Lung (tissue), 12 donors: ENCODE results near the gene ATXN1. TPM values are rescaled to one million over a fixed set of nuclear protein-coding genes. Genes with fewer than 3 reads are reported as not detected.

ENCODE experiments used
- ATAC-seq: fragments of 200-7000 bp; cut with Tn5 transposase; one replicate; pipeline ENCODE4 v1.9.1; 2020; ENCODE audit warnings: moderate number of reproducible peaks; ENCODE audit not compliant: insufficient read depth, low FRiP score
- DNase-seq, 3 donors: peaks; one replicate each; pipeline ENCODE4 v3.0.0-alpha.2; 2013 to 2017
- H3K27ac ChIP-seq, 2 donors: one replicate each; pipeline ENCODE4 v1.5.1; 2013; ENCODE audit warnings: mild to moderate bottlenecking in 2 of 2, moderate library complexity in 2 of 2, control low read depth in 1 of 2, inconsistent platforms in 1 of 2, low read depth in 1 of 2, low read length in 1 of 2
- H3K27me3 ChIP-seq, 3 donors: one replicate each; pipeline ENCODE4 v1.5.1; 2013; ENCODE audit warnings: low read length in 2 of 3; ENCODE audit not compliant: control insufficient read depth in 3 of 3, insufficient read depth in 3 of 3
- H3K36me3 ChIP-seq, 4 donors: one replicate each; pipeline ENCODE4 v1.5.1; 2013; ENCODE audit warnings: low read length in 4 of 4, mild to moderate bottlenecking in 1 of 4, moderate library complexity in 1 of 4; ENCODE audit not compliant: control insufficient read depth in 4 of 4, insufficient read depth in 4 of 4
- H3K4me1 ChIP-seq, 5 donors: one replicate each; pipeline ENCODE4 v1.5.1; 2013; ENCODE audit warnings: low read length in 5 of 5, mild to moderate bottlenecking in 2 of 5, moderate library complexity in 1 of 5; ENCODE audit not compliant: control insufficient read depth in 5 of 5, insufficient read depth in 5 of 5
- H3K4me3 ChIP-seq: one replicate; pipeline ENCODE4 v1.5.1; 2013; ENCODE audit warnings: mild to moderate bottlenecking, control low read depth, moderate library complexity
- H3K9ac ChIP-seq, 2 donors: one replicate each; pipeline ENCODE4 v1.5.1; 2013; ENCODE audit warnings: low read length in 2 of 2, control low read depth in 1 of 2; ENCODE audit not compliant: insufficient read depth in 1 of 2
- H3K9me3 ChIP-seq, 4 donors: one replicate each; pipeline ENCODE4 v1.5.1; 2013; ENCODE audit warnings: low read length in 3 of 4, mild to moderate bottlenecking in 1 of 4, moderate library complexity in 1 of 4; ENCODE audit not compliant: control insufficient read depth in 4 of 4, insufficient read depth in 3 of 4
- CTCF ChIP-seq: IDR thresholded peaks from 2 replicates; pipeline ENCODE4 v1.5.1; 2012; ENCODE audit warnings: mild to moderate bottlenecking; ENCODE audit errors: control extremely low read depth, extremely low read depth
- WGBS, 2 donors: extraction: QIAGEN DNeasy Blood & Tissue Kit; methylation state at CpG; one replicate each; pipeline ENCODE4 v1.1.7; 2013; 5-methylcytosine and 5-hydroxymethylcytosine counted together
- polyA plus RNA-seq, 2 donors: library from polyadenylated mRNA; stranded (reverse); fragments of 200-250 nt; gene quantifications; one replicate each; pipeline ENCODE4 v1.2.1, GENCODE V29; 2013
- total RNA-seq, 2 donors: library from RNA; depleted of rRNA in 1 of 2; stranded (reverse); fragments of >200 nt in 1 of 2; gene quantifications; one replicate each; pipeline ENCODE4 v1.2.1, GENCODE V29; 2014 to 2021
- donor health status: control.
- donor health status: control.
- donor health status: Bipolar disorder and iron deficiency.
- donor health status: healthy.
- donor health status: DM: yes; HTN: yes; CAD: no.

The ATXN1 gene
- total and polyA plus RNA-seq, 4 donors, result 9.7 to 108 (median 34.9) TPM

DNA sequence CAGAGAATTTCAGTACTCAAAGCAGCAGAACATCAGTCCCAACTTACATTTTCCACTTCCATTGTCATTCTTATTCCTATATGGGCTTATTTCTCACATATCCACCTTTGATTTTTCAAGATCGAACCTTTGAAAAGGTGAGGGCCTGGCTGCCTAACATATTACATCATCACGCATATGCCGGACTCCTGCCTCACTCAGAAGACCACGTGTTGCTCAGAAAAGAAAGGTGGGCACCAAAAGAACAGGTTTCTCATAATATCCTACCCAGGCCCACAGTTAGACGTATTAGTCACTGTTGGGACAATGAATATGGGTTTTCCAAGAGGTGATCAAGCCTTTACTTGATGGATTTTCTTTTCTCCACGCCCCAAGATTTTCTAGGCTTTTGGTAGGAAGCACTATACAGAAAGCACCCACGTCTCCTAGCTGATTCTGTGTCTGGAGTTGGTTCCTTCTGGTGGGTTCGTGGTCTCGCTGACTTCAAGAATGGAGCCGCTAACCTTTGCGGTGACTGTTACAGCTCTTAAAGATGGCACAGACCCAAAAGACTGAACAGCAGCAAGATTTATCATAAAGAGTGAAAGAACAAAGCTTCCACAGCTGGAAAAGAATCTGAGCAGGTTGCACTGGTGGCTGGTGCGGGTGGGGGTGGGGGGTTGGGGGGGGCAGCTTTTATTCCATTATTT, 168.9 kb downstream of the ATXN1 start:
- no peak overlapping the region for H3K27ac ChIP-seq
- 82 to 86% methylated on average over 12 of the region's 12 CpGs for WGBS, 2 donors
- peaks cover 0 to 1% (median 0%) of the 10 kb centered on the region in 4 donors for H3K36me3 ChIP-seq
- no peak overlapping the region for H3K4me3 ChIP-seq
- no peak for TF ChIP-seq CTCF
- H3K9me3 ChIP-seq, result no peaks in the 10 kb centered on the region
- H3K4me1 ChIP-seq, result peaks cover 0 to 6% (median 0%) of the 10 kb centered on the region in 5 donors
- no peak for DNase-seq
- no peak for ATAC-seq
- no peak overlapping the region for H3K9ac ChIP-seq
- H3K27me3 ChIP-seq, result no peaks in the 10 kb centered on the region

GRCh38 chr6:16591396-16592222, 169.7 kb downstream of the ATXN1 start:
- WGBS, 2 donors, result 71 to 79% methylated on average over 11 of the region's 11 CpGs
- H3K36me3 ChIP-seq, result peaks cover 0 to 1% (median 0%) of the 10 kb centered on the region in 4 donors
- TF ChIP-seq CTCF, result no peak
- no peaks in the 10 kb centered on the region for H3K27me3 ChIP-seq
- H3K27ac ChIP-seq, result no peak overlapping the region
- ATAC-seq (no peak), DNase-seq (no peak)
- no peaks in the 10 kb centered on the region for H3K9me3 ChIP-seq
- H3K4me1 ChIP-seq, result peaks cover 0 to 6% (median 0%) of the 10 kb centered on the region in 5 donors
- no peak overlapping the region for H3K9ac ChIP-seq
- H3K4me3 ChIP-seq, result no peak overlapping the region

DNA sequence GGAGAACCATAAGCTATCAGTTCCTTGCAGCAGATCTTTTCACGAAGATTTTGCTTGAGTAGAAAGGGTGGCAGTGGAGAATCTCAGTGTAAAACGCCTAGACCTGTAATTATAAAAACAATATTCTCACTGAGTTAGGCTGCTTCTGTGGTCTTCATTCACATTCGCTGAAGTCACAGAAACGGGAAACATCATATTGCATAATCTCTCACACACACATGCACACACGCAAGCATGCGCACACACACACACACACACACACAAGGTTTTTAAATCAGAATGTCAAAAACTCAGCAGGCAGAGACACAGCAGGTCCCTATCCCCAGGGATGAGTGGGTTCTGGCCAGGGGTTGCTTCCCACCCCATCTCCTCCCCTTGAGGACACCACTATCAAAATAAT, 175.5 kb downstream of the ATXN1 start:
- Histone ChIP-seq H3K9ac (no peak overlapping the region), H3K27ac (no peak overlapping the region), H3K27me3 (no peaks in the 10 kb centered on the region), H3K9me3 (no peaks in the 10 kb centered on the region), H3K4me3 (no peak overlapping the region), H3K36me3 (peaks cover 0 to 6% (median 2%) of the 10 kb centered on the region in 4 donors), H3K4me1 (peaks cover 0 to 6% (median 0%) of the 10 kb centered on the region in 5 donors)
- WGBS, 2 donors, result 41 to 75% methylated on average over 6 of the region's 6 CpGs
- ATAC-seq (no peak), DNase-seq (peak in 1 of 3 donors; percentile 40)
- TF ChIP-seq CTCF, result no peak
